Calu3 (cell line): ENCODE measurements around the gene TRMO. TPM values are rescaled to one million over a fixed set of nuclear protein-coding genes. Genes with fewer than 3 reads are reported as not detected.
"Not testable (repeated sequence)": the region's sequence is repeated elsewhere in the genome, so short reads cannot be mapped to it uniquely, and the experiment has no call there.

Source experiments
- BruUV-seq: library from RNA; stranded (reverse); fragments of 400-500 nt; replicated peaks from 2 replicates; lab custom pipeline; 2021; lab: Mats Ljungman, UMichigan
- CTCF ChIA-PET: fragments of 300-600 bp; sonication (Branson Sonifier 250); formaldehyde crosslinking; loops from one replicate; lab custom pipeline; 2022; ENCODE audit warnings: antibody characterized with exemption; lab: Charles Lee
- DNase-seq: peaks from one replicate; pipeline ENCODE4 v3.0.0; 2022
- H3K27ac Mint-ChIP-seq: one replicate; pipeline ENCODE4 v1.8.0; 2022; ENCODE audit warnings: mixed read lengths; ENCODE audit not compliant: unreplicated experiment
- H3K27me3 Mint-ChIP-seq: one replicate; pipeline ENCODE4 v1.8.0; 2022; ENCODE audit warnings: mixed read lengths; ENCODE audit not compliant: unreplicated experiment
- H3K36me3 Mint-ChIP-seq: one replicate; pipeline ENCODE4 v1.8.0; 2022; ENCODE audit warnings: mild to moderate bottlenecking, moderate library complexity, mixed read lengths; ENCODE audit not compliant: insufficient read depth, unreplicated experiment
- H3K4me1 Mint-ChIP-seq: one replicate; pipeline ENCODE4 v1.8.0; 2022; ENCODE audit warnings: mild to moderate bottlenecking, low read depth, mixed read lengths; ENCODE audit not compliant: unreplicated experiment
- H3K4me3 Mint-ChIP-seq: one replicate; pipeline ENCODE4 v1.8.0; 2022; ENCODE audit warnings: mild to moderate bottlenecking, low read depth, moderate library complexity, mixed read lengths; ENCODE audit not compliant: unreplicated experiment
- H3K9me3 Mint-ChIP-seq: one replicate; pipeline ENCODE4 v1.8.0; 2022; ENCODE audit warnings: low read depth, mixed read lengths; ENCODE audit not compliant: unreplicated experiment
- CTCF ChIP-seq: fragments of 200-600 bp; IDR thresholded peaks from one replicate; pipeline ENCODE4 v1.8.0; 2022; ENCODE audit warnings: antibody characterized with exemption; ENCODE audit not compliant: unreplicated experiment
- intact Hi-C: fragments of 100-400 bp; cut with micrococcal nuclease; formaldehyde crosslinking; loops from one replicate; pipeline ENCODE4 v1.10.0; 2022; ENCODE audit not compliant: unreplicated experiment
- total RNA-seq: library from RNA; stranded (reverse); gene quantifications from 2 replicates; pipeline ENCODE4 v1.2.3, GENCODE V29; 2022

TRMO gene
- total RNA-seq, 1 experiment from 2014 or later = 4.8 TPM

GRCh38 chr9:97961361-97961760 is 39.1 kb upstream of the TRMO start:
- Mint-ChIP-seq H3K36me3 (no peaks in the 10 kb centered on the region), H3K9me3 (no peaks in the 10 kb centered on the region), H3K4me3 (no peak overlapping the region), H3K27me3 (peaks cover 28% of the 10 kb centered on the region), H3K4me1 (no peaks in the 10 kb centered on the region), H3K27ac (no peak overlapping the region)
- TF ChIP-seq CTCF = no peak
- intact Hi-C loops = no loop called here
- no TSS peak for BruUV-seq
- DNase-seq = no peak
- CTCF ChIA-PET = no interaction called here

- BruUV-seq, H3K4me1 Mint-ChIP-seq, H3K4me3 Mint-ChIP-seq, H3K27ac Mint-ChIP-seq, intact Hi-C loops, H3K9me3 Mint-ChIP-seq, CTCF ChIA-PET, DNase-seq, H3K36me3 Mint-ChIP-seq: not testable (repeated sequence)
- H3K27me3 Mint-ChIP-seq = peaks cover 22% of the 10 kb centered on the region
These were observed 38.5 kb upstream of the TRMO start for GRCh38 chr9:97960678-97961328.

GRCh38 chr9:97959585-97959984 is 37.3 kb upstream of the TRMO start:
- no peaks in the 10 kb centered on the region for H3K4me1 Mint-ChIP-seq
- no peaks in the 10 kb centered on the region for H3K9me3 Mint-ChIP-seq
- TF ChIP-seq CTCF = no peak
- intact Hi-C loops = no loop called here
- no peak for DNase-seq
- H3K36me3 Mint-ChIP-seq = no peaks in the 10 kb centered on the region
- BruUV-seq = no TSS peak
- no peak overlapping the region for H3K4me3 Mint-ChIP-seq
- H3K27ac Mint-ChIP-seq = no peak overlapping the region
- CTCF ChIA-PET = interaction anchor here (0.6 kb wide), 1 partner anchor 313 kb away, joined by 3 read pairs; no protein-coding TSS in a partner anchor
- H3K27me3 Mint-ChIP-seq = peaks cover 10% of the 10 kb centered on the region

GRCh38 chr9:97958812-97959511 is 36.7 kb upstream of the TRMO start:
- Mint-ChIP-seq H3K36me3 (no peaks in the 10 kb centered on the region), H3K4me1 (no peaks in the 10 kb centered on the region), H3K9me3 (no peaks in the 10 kb centered on the region), H3K27ac (no peak overlapping the region), H3K4me3 (no peak overlapping the region), H3K27me3 (peaks cover 4% of the 10 kb centered on the region)
- DNase-seq = no peak
- CTCF ChIA-PET = interaction anchor here (0.6 kb wide), 1 partner anchor 312 kb away, joined by 3 read pairs; no protein-coding TSS in a partner anchor
- intact Hi-C loops = no loop called here
- no peak for TF ChIP-seq CTCF
- BruUV-seq = no TSS peak

GRCh38 chr9:97956331-97956730 is 34.0 kb upstream of the TRMO start:
- TF ChIP-seq CTCF = no peak
- no peak for DNase-seq
- H3K9me3 Mint-ChIP-seq = no peaks in the 10 kb centered on the region
- intact Hi-C loops = no loop called here
- BruUV-seq = no TSS peak
- no peaks in the 10 kb centered on the region for H3K36me3 Mint-ChIP-seq
- no peak overlapping the region for H3K4me3 Mint-ChIP-seq
- CTCF ChIA-PET = no interaction called here
- no peak overlapping the region for H3K27ac Mint-ChIP-seq
- H3K27me3 Mint-ChIP-seq = no peaks in the 10 kb centered on the region
- H3K4me1 Mint-ChIP-seq = no peaks in the 10 kb centered on the region
